GM12874 (cell line): ENCODE data around the gene UBE2O.
A peak's percentile ranks its signal among the peaks of the same experiment; 100 is the strongest.

ENCODE experiments used
- TF ChIP-seq, protein P1 (sequence below): IDR thresholded peaks from 2 replicates; pipeline ENCODE4 v1.5.1; 2011; ENCODE audit warnings: low read depth, mild to moderate bottlenecking, control low read depth, low read length, moderate library complexity; ENCODE audit not compliant: insufficient read depth

UBE2O gene

DNA sequence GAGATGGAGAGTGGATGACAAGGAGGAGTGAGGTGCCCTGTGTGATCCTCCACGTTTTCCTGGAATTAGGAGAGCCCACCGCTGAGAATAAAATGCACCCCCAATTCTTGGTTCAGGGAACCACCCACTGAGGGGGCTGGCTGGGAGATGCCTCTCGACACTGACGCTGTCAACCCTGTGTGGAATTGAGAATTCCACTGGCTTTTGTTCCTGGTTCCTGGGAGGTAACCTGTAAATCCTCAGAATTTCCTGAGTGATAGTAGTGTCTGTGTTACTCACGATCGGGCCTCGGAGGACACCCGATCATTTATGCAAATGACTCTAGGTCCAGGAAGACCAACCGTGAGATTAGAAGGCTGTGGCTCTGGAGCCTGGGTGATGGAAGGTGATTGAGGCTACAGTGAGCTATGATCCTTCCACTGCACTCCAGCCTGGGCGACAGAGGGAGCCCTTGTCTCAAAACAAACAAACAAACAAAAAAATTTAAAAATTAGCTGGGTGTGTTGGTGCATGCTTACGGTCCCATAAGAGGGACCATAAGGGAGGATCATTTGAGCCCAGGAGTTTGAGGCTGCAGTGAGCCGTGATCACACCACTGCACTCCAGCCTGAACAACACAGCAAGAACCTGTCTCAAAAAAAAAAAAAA is 87.6 kb downstream of the UBE2O start:
- TF ChIP-seq, protein P1, sequence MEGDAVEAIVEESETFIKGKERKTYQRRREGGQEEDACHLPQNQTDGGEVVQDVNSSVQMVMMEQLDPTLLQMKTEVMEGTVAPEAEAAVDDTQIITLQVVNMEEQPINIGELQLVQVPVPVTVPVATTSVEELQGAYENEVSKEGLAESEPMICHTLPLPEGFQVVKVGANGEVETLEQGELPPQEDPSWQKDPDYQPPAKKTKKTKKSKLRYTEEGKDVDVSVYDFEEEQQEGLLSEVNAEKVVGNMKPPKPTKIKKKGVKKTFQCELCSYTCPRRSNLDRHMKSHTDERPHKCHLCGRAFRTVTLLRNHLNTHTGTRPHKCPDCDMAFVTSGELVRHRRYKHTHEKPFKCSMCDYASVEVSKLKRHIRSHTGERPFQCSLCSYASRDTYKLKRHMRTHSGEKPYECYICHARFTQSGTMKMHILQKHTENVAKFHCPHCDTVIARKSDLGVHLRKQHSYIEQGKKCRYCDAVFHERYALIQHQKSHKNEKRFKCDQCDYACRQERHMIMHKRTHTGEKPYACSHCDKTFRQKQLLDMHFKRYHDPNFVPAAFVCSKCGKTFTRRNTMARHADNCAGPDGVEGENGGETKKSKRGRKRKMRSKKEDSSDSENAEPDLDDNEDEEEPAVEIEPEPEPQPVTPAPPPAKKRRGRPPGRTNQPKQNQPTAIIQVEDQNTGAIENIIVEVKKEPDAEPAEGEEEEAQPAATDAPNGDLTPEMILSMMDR: peak; percentile 32

DNA sequence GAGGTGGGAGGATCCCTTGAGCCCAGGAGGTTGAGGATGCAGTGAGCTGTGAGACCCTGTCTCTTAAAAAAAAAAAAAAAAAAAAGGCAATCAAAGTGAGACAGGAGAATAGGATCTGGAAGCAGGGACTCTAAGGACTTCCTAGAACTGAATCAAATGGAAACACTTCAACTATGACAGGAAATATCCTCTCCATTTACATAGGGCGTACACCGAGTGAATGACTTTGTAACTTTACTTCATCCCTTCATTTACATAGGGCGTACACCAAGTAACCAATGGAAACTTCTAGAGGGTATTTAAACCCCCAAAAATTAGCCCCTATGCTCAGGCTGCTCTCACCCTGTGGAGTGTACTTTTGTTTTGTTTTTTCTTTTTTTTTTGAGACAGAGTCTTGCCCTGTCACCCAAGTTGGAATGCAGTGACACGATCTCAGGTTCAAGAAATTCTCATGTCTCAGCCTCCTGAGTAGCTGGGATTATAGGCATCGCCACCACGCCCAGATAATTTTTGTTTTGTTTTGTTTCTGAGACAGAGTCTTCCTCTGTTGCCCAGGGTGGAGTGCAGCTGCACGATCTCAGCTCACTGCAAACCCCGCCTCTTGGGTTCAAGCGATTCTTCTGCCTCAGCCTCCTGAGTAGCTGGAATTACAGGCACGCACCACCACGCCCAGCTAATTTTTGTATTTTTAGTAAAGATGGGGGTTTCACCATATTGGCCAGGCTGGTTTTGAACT is 89.7 kb downstream of the UBE2O start:
- TF ChIP-seq, protein P1: no peak

GRCh38 chr17:76360461-76360860 is 92.5 kb downstream of the UBE2O start:
- TF ChIP-seq, protein P1: no peak

- TF ChIP-seq, protein P1: no peak
These were observed 93.6 kb downstream of the UBE2O start for GRCh38 chr17:76359375-76359774.

DNA sequence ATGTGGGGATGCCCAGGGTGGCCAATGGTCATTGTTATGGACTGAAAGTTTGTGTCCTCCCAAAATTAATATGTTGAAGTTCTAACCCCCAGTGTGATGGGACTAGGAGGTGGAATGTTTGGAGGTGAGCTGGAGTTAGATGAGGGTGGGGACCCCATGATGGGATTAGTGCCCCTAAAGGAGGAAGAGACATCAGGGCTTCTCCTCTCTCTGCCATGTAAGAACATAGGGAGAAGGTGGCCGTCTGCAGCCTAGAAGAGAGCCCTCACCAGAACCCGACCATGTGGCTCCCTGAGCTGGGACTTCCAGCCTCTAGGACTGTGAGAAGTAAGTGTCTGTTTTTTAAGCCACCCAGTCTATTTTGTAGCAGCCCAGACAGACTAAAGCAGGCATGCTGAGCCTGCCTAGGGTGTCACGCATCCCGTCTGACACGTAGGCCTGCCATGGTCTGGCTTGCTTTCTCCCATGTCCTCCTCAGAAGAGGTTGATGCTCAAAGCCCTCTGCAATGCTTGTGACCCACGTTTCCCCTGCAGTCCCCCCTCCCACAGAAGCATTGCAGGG is 95.3 kb downstream of the UBE2O start:
- TF ChIP-seq, protein P1: no peak

GRCh38 chr17:76356803-76357456 is 96.0 kb downstream of the UBE2O start:
- TF ChIP-seq, protein P1: no peak

DNA sequence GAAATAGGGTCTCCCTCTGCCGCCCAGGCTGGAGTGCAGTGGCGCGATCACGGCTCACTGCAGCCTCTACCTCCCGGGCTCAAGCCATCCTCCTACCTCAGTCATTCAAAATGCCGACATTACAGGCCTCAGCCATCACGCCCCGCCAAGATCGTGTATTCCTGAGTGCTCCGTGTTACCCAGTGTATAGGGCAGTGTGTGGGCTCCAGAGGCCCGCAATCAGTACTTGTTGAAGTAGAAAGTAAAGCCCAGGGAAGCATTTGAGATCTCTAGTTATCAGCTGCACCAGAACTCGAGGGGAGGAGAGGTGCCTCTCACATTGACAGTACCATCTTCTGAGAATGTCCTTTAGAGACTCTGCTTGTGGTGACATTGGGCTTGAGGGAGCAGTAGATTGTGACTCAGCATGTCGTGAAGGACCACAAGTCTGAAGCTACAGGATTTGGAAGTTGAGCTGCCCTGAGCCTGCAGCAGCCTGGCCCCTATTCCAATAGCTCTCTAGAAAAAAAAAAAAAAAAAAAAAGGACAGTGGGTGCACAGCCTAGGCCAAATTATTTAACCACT is 98.1 kb downstream of the UBE2O start:
- TF ChIP-seq, protein P1: no peak
